Breast epithelium (tissue), 3 donors: ENCODE data around the gene CACNA1H.

Experiments used
- POLR2A ChIP-seq: fragments of 450-650 bp; IDR thresholded peaks from one replicate; pipeline ENCODE4 v1.6.1; 2016; ENCODE audit warnings: antibody characterized with exemption, mild to moderate bottlenecking, moderate library complexity
- POLR2AphosphoS5 ChIP-seq, 3 donors: sonication (generic); formaldehyde crosslinking; IDR thresholded peaks; one replicate each; pipeline ENCODE4 v1.6.1; 2017; ENCODE audit warnings: antibody characterized with exemption in 3 of 3
- TF ChIP-seq, protein P1 (sequence below), 3 donors: fragments of 450-650 bp; IDR thresholded peaks; one replicate each; pipeline ENCODE4 v1.5.1; 2016 to 2017; ENCODE audit warnings: antibody characterized with exemption in 3 of 3, mild to moderate bottlenecking in 3 of 3, moderate library complexity in 3 of 3

GRCh38 chr16:1260101-1260680 lies 107.3 kb downstream of the CACNA1H start:
- TF ChIP-seq, protein P1, sequence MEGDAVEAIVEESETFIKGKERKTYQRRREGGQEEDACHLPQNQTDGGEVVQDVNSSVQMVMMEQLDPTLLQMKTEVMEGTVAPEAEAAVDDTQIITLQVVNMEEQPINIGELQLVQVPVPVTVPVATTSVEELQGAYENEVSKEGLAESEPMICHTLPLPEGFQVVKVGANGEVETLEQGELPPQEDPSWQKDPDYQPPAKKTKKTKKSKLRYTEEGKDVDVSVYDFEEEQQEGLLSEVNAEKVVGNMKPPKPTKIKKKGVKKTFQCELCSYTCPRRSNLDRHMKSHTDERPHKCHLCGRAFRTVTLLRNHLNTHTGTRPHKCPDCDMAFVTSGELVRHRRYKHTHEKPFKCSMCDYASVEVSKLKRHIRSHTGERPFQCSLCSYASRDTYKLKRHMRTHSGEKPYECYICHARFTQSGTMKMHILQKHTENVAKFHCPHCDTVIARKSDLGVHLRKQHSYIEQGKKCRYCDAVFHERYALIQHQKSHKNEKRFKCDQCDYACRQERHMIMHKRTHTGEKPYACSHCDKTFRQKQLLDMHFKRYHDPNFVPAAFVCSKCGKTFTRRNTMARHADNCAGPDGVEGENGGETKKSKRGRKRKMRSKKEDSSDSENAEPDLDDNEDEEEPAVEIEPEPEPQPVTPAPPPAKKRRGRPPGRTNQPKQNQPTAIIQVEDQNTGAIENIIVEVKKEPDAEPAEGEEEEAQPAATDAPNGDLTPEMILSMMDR (IDR thresholded peaks at IDR 0.05) = no peak
- TF ChIP-seq POLR2A (no peak), POLR2AphosphoS5 (IDR thresholded peaks at IDR 0.05) (no peak)
